HG03108 (cell line): ENCODE measurements around the gene CSKMT.

Experiments
- ATAC-seq: cut with Tn5 transposase; IDR thresholded peaks from one replicate; pipeline ENCODE4 v1.9.1; 2021; ENCODE audit warnings: moderate library complexity; ENCODE audit not compliant: unreplicated experiment

Gene CSKMT

GRCh38 chr11:62715150-62716130, 50.3 kb downstream of the CSKMT start:
- no peak for ATAC-seq

DNA sequence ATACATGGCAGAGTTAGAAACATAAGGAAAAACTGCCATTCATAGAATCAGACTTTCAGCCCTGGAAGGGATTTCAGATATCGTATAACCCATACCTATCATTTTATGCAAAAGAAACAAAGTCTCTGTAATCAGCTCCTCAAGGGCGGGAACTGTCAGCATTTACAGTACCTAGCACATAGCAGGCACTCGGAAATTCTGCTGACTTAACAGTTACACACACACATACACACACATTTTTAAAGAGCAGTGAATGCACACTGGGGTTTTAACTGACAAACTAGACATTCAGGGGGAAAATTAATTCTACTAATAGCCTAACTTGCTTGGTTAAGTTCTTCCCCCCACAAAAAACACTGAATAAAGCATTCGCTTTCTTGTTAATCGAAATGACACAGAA, 51.1 kb downstream of the CSKMT start:
- ATAC-seq, result no peak

DNA sequence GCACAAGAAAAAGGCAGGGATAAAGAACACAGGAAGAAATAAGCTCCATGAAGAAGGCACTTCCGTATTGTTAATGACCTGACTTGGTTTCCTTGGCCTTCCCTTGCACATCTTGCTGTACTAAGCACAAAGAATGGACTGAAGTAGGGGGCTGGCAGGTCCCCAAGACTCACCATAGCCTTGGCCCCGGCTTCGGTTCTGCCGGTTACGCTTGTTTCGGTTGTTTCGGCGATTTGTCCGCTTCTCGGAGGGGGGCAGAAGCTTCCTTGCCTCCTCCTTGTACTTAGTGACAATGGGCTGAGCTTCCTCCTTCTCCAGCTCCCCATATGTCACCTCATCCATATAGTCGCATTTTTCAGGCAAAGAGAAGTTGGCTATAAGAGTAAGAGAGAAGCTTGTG, 51.7 kb downstream of the CSKMT start:
- no peak for ATAC-seq
